Muscle of arm (tissue), 12 donors: Measurements from ENCODE around the gene MGAT2. TPM values are rescaled to one million over a fixed set of nuclear protein-coding genes. Genes with fewer than 3 reads are reported as not detected.
"Not testable (repeated sequence)": the region's sequence is repeated elsewhere in the genome, so short reads cannot be mapped to it uniquely, and the experiment has no call there.

Experiments used
- DNase-seq: peaks from one replicate; pipeline ENCODE4 v3.0.0-alpha.2; 2013
- polyA plus RNA-seq, 12 donors: library from polyadenylated mRNA; unstranded; fragments of 120-200 nt; gene quantifications; one replicate each; pipeline ENCODE4 v1.2.1, GENCODE V29; 2013; ENCODE audit not compliant: insufficient read length in 12 of 12

MGAT2 gene
- polyA plus RNA-seq, 12 donors, result 6.8 to 25.9 (median 12.1) TPM; not detected in 1

DNA sequence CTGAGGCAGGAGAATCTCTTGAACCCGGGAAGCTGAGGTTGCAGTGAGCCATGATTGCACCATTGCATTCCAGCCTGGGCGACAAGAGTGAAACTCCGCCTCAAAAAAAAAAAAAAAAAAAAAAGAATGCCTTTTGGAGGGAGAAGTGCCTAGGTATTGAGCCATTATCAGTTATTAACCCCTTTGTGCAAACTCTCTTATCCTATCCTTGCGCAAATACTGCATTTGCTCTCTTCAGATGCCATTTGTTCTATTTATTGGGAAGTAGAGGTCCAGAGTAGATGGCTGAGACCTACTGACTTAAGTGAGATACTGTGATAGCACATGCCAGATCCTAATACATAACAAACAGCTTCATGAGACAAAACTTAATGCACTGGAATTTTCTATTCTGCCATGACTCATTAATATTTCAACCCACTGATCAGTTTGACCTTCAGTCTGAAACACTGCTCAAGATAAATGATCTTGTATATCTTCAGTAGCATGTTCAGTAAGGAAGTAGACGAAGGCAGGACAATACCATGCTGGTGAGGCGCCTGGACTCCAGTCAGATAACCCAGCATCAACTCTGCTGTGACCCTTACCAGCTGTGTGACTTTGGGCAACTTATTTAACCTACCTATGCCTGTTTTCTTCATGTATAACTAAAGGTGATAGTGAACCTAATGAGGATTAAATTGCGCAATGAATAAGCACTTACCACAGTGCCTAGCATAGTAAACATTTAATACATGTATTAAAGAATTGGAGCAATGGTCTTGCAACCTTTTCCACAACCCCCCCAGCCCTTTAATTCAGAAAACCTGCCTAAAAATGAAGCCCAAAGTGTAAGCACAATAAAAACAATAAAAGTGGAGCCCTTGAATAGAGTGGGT, 20.2 kb downstream of the MGAT2 start:
- no peak for DNase-seq

GRCh38 chr14:49641697-49642129, 21.1 kb downstream of the MGAT2 start:
- no peak for DNase-seq

DNA sequence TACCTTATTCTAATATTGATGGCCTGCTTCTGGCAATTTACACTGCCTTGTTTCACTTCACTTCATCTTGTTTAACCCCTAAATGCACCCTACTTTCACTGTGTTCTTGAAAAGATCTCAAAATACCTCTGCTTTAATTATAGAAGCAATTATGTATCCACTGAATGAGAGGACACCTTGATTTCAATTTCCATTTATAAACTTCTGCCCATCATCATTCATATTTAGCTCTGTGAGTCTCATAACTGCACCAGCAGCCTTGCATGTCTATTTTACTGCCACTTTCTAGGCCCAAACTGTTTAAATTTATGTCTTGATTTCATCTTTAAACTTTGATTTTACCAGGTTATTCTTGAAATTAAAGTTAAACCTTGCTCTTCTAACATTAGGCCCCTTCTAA, 21.6 kb downstream of the MGAT2 start:
- DNase-seq, result no peak

- no peak for DNase-seq
Observed at GRCh38 chr14:49653508-49653907, 32.9 kb downstream of the MGAT2 start.

DNA sequence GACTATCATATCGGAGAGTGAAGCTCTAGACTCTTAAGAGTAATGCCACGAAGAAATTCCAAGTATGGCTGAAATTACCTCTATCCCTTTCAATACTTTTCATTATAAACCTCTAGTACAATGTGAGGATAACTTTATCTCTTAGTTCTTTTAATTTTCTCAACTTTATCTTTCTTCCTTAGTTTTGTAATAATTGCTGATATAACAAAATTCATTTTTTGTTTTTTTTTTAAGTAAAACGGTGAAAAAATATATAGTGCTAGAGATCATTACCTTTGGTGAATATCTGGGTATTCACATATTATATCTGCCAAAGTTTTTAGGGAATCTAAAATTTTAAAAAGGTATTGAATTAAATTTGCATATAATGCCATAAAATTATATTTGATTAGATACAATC, 33.9 kb downstream of the MGAT2 start:
- no peak for DNase-seq

- DNase-seq, result not testable (repeated sequence)
Observed at GRCh38 chr14:49657500-49657899, 36.9 kb downstream of the MGAT2 start.

DNA sequence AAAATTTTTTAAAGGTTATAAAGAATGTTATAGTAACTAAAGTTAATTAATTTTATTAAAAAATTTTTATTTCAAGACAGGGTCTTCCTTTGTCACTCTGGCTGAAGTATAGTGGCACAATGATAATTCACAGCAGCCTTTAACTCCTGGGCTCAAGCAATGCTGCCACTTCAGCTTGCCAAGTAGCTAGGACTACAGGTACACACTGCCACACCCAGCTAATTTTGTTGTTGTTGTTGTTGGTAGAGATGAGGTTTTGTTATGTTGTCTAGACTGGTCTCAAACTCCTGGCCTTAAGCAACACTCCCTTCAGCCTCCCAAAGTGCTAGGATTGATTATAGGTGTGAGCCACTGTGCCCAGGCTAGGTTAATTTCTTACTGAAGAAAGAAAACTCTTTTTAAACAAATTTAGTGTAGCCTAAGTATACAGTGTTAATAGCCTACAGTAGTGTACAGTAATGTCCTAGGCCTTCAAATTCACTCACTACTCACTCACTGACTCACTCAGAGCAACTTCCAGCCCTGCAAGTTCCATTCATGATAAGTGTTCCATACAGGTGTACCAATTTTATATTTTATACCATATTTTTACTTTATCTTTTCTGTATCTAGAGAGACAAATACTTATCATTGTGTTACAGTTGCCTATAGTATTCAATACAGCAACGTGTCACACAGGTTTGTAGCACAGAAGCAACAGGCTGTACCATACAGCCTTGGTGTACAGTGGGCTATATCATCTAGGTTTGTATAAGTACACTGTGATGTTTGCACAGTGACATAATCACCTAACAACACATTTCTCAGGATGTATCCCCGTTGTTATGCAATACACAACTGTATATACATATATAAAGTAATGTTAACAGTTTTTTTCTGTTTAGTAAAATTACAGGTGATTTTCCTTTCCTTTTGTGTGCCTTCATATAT, 39.2 kb downstream of the MGAT2 start:
- DNase-seq, result no peak

GRCh38 chr14:49670475-49670874, 49.9 kb downstream of the MGAT2 start:
- no peak for DNase-seq

Other genes starting within 250 kb of the MGAT2 start
- gene RPS29, start 34.4 kb upstream of the MGAT2 start, polyA plus RNA-seq, result 1,000 to 10,000 TPM in 10 of 12 donors, 100 to 1,000 TPM in 1, not detected in 1; 665 to 2,428 (median 1,937) TPM
- 10 to 100 TPM in 4 of 12 donors, 1 to 10 TPM in 7, not detected in 1; 5.2 to 14.9 (median 8.9) TPM for gene LRR1, start 21.9 kb upstream of the MGAT2 start, polyA plus RNA-seq
- gene RPL36AL, start 173 bp upstream of the MGAT2 start, polyA plus RNA-seq, result 100 to 1,000 TPM in 11 of 12 donors, not detected in 1; 144 to 313 (median 177) TPM
- gene DNAAF2, start 14.4 kb downstream of the MGAT2 start, polyA plus RNA-seq, result 10 to 100 TPM in 1 of 12 donors, 1 to 10 TPM in 10, not detected in 1; 7.0 to 11.1 (median 8.0) TPM
- gene POLE2, start 67.4 kb downstream of the MGAT2 start, polyA plus RNA-seq, result 10 to 100 TPM in 3 of 12 donors, 1 to 10 TPM in 8, not detected in 1; 5.2 to 20.4 (median 8.4) TPM
- gene KLHDC1, start 72.3 kb downstream of the MGAT2 start, polyA plus RNA-seq, result 10 to 100 TPM in 1 of 12 donors, 1 to 10 TPM in 10, not detected in 1; 4.8 to 17.3 (median 5.8) TPM
- 10 to 100 TPM in 11 of 12 donors, not detected in 1; 60.7 to 87.8 (median 74.5) TPM for gene KLHDC2, start 147.4 kb downstream of the MGAT2 start, polyA plus RNA-seq
- 10 to 100 TPM in 11 of 12 donors, not detected in 1; 38.6 to 88.2 (median 52.4) TPM for gene NEMF, start 232.0 kb downstream of the MGAT2 start, polyA plus RNA-seq